Endothelial cell of umbilical vein (primary cell): ENCODE measurements around the gene RESP18.

ENCODE experiments used
- EZH2 ChIP-seq: IDR thresholded peaks from 2 replicates; pipeline ENCODE4 v1.6.1; 2012; ENCODE audit warnings: borderline replicate concordance, low read depth, mild to moderate bottlenecking, moderate library complexity, low read length, inconsistent platforms; ENCODE audit not compliant: severe bottlenecking
- POLR2A ChIP-seq: IDR thresholded peaks from 2 replicates; pipeline ENCODE4 v1.6.1; 2012; ENCODE audit warnings: low read depth, mild to moderate bottlenecking, control low read depth, low read length
- TF ChIP-seq, protein P1 (sequence below), 2 donors: IDR thresholded peaks; 1 replicate in 1 of 2; 2 replicates in 1 of 2; pipeline ENCODE4 v1.5.1; 2011; ENCODE audit warnings: low read length in 2 of 2, mild to moderate bottlenecking in 2 of 2, moderate library complexity in 2 of 2, control low read depth in 1 of 2, inconsistent platforms in 1 of 2, low read depth in 1 of 2; ENCODE audit not compliant: insufficient read depth in 1 of 2; ENCODE audit errors: extremely low read depth in 1 of 2
- TF ChIP-seq, protein P2 (sequence below): IDR thresholded peaks from 2 replicates; pipeline ENCODE4 v1.6.1; 2011; ENCODE audit not compliant: insufficient read depth, insufficient read length

DNA sequence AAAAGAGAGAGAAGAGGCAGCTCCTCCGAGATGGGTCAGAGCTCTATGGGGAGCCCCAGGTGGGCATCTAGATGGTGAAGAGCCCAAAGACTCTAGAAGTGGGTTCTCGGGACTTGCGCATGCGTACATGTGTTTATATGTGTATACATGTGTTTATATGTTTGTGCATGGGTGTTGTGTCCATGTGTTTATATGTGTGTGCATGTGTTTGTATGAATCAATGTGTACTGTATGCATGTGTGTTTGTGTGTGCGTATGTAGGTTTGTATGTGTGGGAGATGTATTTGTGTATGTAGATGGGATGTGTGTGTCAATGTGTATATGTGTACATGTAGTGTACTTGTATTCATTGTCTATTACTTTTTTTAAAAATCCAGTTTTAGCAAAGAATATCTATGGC, 29.5 kb upstream of the RESP18 start:
- TF ChIP-seq EZH2 (no peak), POLR2A (no peak)
- TF ChIP-seq, protein P1, sequence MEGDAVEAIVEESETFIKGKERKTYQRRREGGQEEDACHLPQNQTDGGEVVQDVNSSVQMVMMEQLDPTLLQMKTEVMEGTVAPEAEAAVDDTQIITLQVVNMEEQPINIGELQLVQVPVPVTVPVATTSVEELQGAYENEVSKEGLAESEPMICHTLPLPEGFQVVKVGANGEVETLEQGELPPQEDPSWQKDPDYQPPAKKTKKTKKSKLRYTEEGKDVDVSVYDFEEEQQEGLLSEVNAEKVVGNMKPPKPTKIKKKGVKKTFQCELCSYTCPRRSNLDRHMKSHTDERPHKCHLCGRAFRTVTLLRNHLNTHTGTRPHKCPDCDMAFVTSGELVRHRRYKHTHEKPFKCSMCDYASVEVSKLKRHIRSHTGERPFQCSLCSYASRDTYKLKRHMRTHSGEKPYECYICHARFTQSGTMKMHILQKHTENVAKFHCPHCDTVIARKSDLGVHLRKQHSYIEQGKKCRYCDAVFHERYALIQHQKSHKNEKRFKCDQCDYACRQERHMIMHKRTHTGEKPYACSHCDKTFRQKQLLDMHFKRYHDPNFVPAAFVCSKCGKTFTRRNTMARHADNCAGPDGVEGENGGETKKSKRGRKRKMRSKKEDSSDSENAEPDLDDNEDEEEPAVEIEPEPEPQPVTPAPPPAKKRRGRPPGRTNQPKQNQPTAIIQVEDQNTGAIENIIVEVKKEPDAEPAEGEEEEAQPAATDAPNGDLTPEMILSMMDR (IDR thresholded peaks at IDR 0.05; ENCODE audit: extremely low read depth in 1 of 2, insufficient read depth in 1 of 2, low read depth in 1 of 2, low read length in 2 of 2), result no peak
- TF ChIP-seq, protein P2, sequence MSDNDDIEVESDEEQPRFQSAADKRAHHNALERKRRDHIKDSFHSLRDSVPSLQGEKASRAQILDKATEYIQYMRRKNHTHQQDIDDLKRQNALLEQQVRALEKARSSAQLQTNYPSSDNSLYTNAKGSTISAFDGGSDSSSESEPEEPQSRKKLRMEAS, result no peak
